IMR-90 (cell line): ENCODE results near the gene DNAJC5. TPM values are rescaled to one million over a fixed set of nuclear protein-coding genes. Genes with fewer than 3 reads are reported as not detected.

ENCODE experiments used
- ATAC-seq: fragments of 200-7000 bp; cut with Tn5 transposase; 2 replicates; pipeline ENCODE4 v1.9.1; 2020; ENCODE audit warnings: low read depth, mild to moderate bottlenecking, moderate library complexity
- BruUV-seq: library from RNA; stranded (reverse); fragments of 400-500 nt; replicated peaks from 2 replicates; lab custom pipeline; 2021; lab: Mats Ljungman, UMichigan
- CTCF ChIA-PET: fragments of 300-600 bp; formaldehyde crosslinking; extraction: SDS; loops from one replicate; lab custom pipeline; 2021; ENCODE audit warnings: antibody characterized with exemption; lab: Yijun Ruan, JAX
- POLR2A ChIA-PET: fragments of 300-600 bp; sonication (Branson Sonifier 250); formaldehyde crosslinking; loops from one replicate; lab custom pipeline; 2022; ENCODE audit warnings: antibody characterized with exemption; ENCODE audit not compliant: unreplicated experiment; lab: Charles Lee
- DNase-seq: peaks from one replicate; pipeline ENCODE4 v3.0.0; 2013
- H2AFZ ChIP-seq: replicated peaks from 2 replicates; pipeline ENCODE3; 2013; ENCODE audit warnings: low read length, mild to moderate bottlenecking; ENCODE audit not compliant: poor library complexity
- H2AK5ac ChIP-seq: 2 replicates; pipeline ENCODE4 v1.6.1; 2013; ENCODE audit warnings: low read depth, low read length, inconsistent platforms
- H2AK9ac ChIP-seq: replicated peaks from 2 replicates; pipeline ENCODE3; 2013; ENCODE audit warnings: mild to moderate bottlenecking, low read depth, low read length, moderate library complexity; ENCODE audit not compliant: poor library complexity
- H2BK120ac ChIP-seq: 2 replicates; pipeline ENCODE4 v1.6.1; 2013; ENCODE audit warnings: low read depth, low read length, inconsistent platforms
- H2BK15ac ChIP-seq: 3 replicates; pipeline ENCODE4 v1.6.1; 2013; ENCODE audit warnings: low read depth, low read length, inconsistent platforms
- H2BK20ac ChIP-seq: 2 replicates; pipeline ENCODE4 v1.6.1; 2013; ENCODE audit warnings: low read depth, mild to moderate bottlenecking, inconsistent platforms, low read length, moderate library complexity
- H2BK5ac ChIP-seq: 2 replicates; pipeline ENCODE4 v1.6.1; 2013; ENCODE audit warnings: mild to moderate bottlenecking, low read depth, low read length, inconsistent platforms; ENCODE audit not compliant: poor library complexity, severe bottlenecking
- H3K14ac ChIP-seq: replicated peaks from 2 replicates; pipeline ENCODE4 v1.6.1; 2013; ENCODE audit warnings: low read depth, low read length, inconsistent platforms
- H3K18ac ChIP-seq: 2 replicates; pipeline ENCODE4 v1.6.1; 2013; ENCODE audit warnings: low read depth, low read length, control low read depth
- H3K23ac ChIP-seq: 2 replicates; pipeline ENCODE4 v1.6.1; 2013; ENCODE audit warnings: low read depth, low read length, inconsistent platforms
- H3K27ac ChIP-seq: 2 replicates; pipeline ENCODE4 v1.5.1; 2013; ENCODE audit warnings: mild to moderate bottlenecking, control low read depth, low read length; ENCODE audit not compliant: insufficient read depth
- H3K27me3 ChIP-seq: 2 replicates; pipeline ENCODE4 v1.6.1; 2013; ENCODE audit warnings: low read length; ENCODE audit not compliant: control insufficient read depth, insufficient read depth
- H3K36me3 ChIP-seq: 2 replicates; pipeline ENCODE4 v1.6.1; 2013; ENCODE audit warnings: low read length, mixed read lengths; ENCODE audit not compliant: control insufficient read depth, insufficient read depth
- H3K4ac ChIP-seq: 2 replicates; pipeline ENCODE4 v1.6.1; 2013; ENCODE audit warnings: low read depth, low read length, inconsistent platforms
- H3K4me1 ChIP-seq: 2 replicates; pipeline ENCODE4 v1.6.1; 2013; ENCODE audit warnings: low read length, mixed read lengths; ENCODE audit not compliant: control insufficient read depth, insufficient read depth
- H3K4me2 ChIP-seq: 2 replicates; pipeline ENCODE4 v1.6.1; 2013; ENCODE audit warnings: low read depth, mild to moderate bottlenecking, control low read depth, low read length, moderate library complexity
- H3K4me3 ChIP-seq: 2 replicates; pipeline ENCODE4 v1.5.1; 2013; ENCODE audit warnings: low read depth, mild to moderate bottlenecking, control low read depth, low read length, moderate library complexity; ENCODE audit not compliant: insufficient read depth
- H3K56ac ChIP-seq: 2 replicates; pipeline ENCODE4 v1.6.1; 2013; ENCODE audit warnings: low read length, inconsistent platforms; ENCODE audit not compliant: insufficient read depth; ENCODE audit errors: extremely low read depth
- H3K79me1 ChIP-seq, 2 experiments: 2 replicates each; pipeline ENCODE4 v1.6.1; 2013; ENCODE audit warnings: low read length in 2 of 2, inconsistent platforms in 1 of 2, low read depth in 1 of 2
- H3K9ac ChIP-seq: 2 replicates; pipeline ENCODE4 v1.6.1; 2013; ENCODE audit warnings: low read depth, low read length, control low read depth
- H3K9me1 ChIP-seq: 2 replicates; pipeline ENCODE4 v1.6.1; 2013; ENCODE audit warnings: low read length, inconsistent platforms; ENCODE audit not compliant: insufficient read depth
- H3K9me3 ChIP-seq: 2 replicates; pipeline ENCODE4 v1.6.1; 2013; ENCODE audit warnings: low read length; ENCODE audit not compliant: control insufficient read depth, insufficient read depth
- H4K20me1 ChIP-seq: 2 replicates; pipeline ENCODE4 v1.6.1; 2013; ENCODE audit warnings: low read length, inconsistent platforms; ENCODE audit not compliant: insufficient read depth
- H4K5ac ChIP-seq: 2 replicates; pipeline ENCODE4 v1.6.1; 2013; ENCODE audit warnings: mild to moderate bottlenecking, low read depth, low read length, control low read depth
- H4K8ac ChIP-seq, 2 experiments: 2 replicates each; pipeline ENCODE4 v1.6.1; 2013; ENCODE audit warnings: low read depth in 2 of 2, low read length in 2 of 2, control low read depth in 1 of 2, inconsistent platforms in 1 of 2
- H4K91ac ChIP-seq: 2 replicates; pipeline ENCODE4 v1.6.1; 2013; ENCODE audit warnings: low read depth, low read length, inconsistent platforms; ENCODE audit not compliant: insufficient read depth
- CEBPB ChIP-seq: IDR thresholded peaks from 2 replicates; pipeline ENCODE4 v1.6.1; 2012; ENCODE audit warnings: low read depth, low read length, improper control_type of control experiment
- CHD1 ChIP-seq: IDR thresholded peaks from 2 replicates; pipeline ENCODE4 v1.6.1; 2012; ENCODE audit warnings: low read depth, low read length, improper control_type of control experiment
- FOS ChIP-seq: fragments of 150-350 bp; IDR thresholded peaks from 2 replicates; pipeline ENCODE4 v1.6.1; 2016; ENCODE audit warnings: low read depth, low read length
- RAD21 ChIP-seq: IDR thresholded peaks from 2 replicates; pipeline ENCODE4 v1.6.1; 2012; ENCODE audit warnings: low read length, improper control_type of control experiment
- SMC3 ChIP-seq: fragments of 150-350 bp; IDR thresholded peaks from 2 replicates; pipeline ENCODE4 v1.6.1; 2016; ENCODE audit warnings: low read depth, mild to moderate bottlenecking, antibody characterized with exemption, low read length, moderate library complexity
- WGBS, 2 experiments: methylation state at CpG; one replicate each; pipeline versions ENCODE4 v1.1.5 to v1.1.7; 2013; ENCODE audit warnings: missing lambda C conversion rate in 2 of 2; ENCODE audit not compliant: insufficient read length in 1 of 2; ENCODE audit errors: extremely low coverage in 2 of 2; 5-methylcytosine and 5-hydroxymethylcytosine counted together
- dilution Hi-C: fragments of 300-500 bp; cut with HindIII; formaldehyde crosslinking; loops from one replicate; pipeline ENCODE4 v1.14.3; 2018; ENCODE audit warnings: low sequenced_read_pairs; ENCODE audit not compliant: unreplicated experiment
- in situ Hi-C: fragments of 300-500 bp; cut with MboI; formaldehyde crosslinking; loops from 3 replicates; pipeline ENCODE4 v1.14.3; 2019; ENCODE audit warnings: low sequenced_read_pairs, inconsistent platforms, mixed read lengths
- intact Hi-C: fragments of 100-400 bp; cut with micrococcal nuclease; formaldehyde crosslinking; loops from 2 replicates; pipeline ENCODE4 v1.10.0; 2022
- polyA plus RNA-seq, 3 experiments: library from polyadenylated mRNA; depleted of rRNA; stranded (reverse); fragments of >200 nt; gene quantifications; 2 replicates each; pipeline ENCODE4 v1.2.3, GENCODE V29; 2012; ENCODE audit warnings: low replicate concordance in 1 of 3
- total RNA-seq: library from RNA; depleted of rRNA; stranded (reverse); fragments of >200 nt; gene quantifications from 2 replicates; pipeline ENCODE4 v1.2.3, GENCODE V29; 2012

The DNAJC5 gene
- total and polyA plus RNA-seq, 2 of the 4 experiments (the other 2 are of a cell fraction) = 35.6 to 45.2 TPM

DNA sequence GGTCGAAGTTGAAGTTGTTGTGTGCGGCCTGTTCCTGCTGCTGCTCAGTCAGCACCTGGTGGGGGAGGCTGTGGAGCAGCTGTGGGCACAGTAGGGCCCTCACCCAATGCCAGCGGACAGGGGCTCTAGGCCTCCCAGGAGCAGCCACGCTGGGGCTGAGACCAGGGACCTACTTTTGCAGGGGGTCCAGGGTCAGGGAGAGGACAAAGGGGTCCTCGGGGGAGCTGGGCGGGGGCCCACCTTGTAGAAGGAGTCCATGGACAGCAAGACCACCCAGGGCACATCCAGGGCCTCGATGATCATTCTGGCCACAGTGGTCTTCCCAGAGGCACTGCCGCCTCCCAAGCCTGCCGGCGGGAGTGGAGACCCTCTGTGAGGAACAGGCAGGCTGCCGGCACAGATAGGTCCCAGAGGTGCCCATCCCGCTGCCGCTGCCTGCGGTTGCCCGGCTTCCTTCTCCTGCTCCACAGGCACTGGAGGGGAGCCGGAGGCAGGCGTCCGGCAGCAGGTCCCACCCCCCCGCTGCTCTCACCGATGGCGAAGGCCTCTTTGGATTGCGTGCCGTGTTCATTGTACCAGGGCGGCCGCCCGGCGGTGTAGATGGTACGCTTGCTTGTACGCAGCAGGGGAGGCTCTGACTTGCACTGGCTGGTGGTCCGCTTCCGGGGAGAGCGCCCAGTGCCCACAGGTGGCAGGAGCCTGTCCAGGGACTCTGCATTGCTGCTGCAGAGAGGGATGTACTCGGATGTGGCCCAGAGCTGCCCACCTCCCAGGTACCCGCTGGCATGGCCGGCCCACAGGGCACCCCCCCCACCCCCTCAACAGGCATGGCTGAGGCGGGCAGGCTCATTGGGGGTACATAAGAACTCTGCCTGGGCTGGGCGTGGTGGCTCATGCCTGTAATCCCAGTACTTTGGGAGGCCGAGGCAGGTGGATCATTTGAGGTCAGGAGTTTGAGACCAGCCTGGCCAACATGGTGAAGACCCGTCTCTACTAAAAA, 51.3 kb downstream of the DNAJC5 start:
- H3K14ac ChIP-seq = no peak overlapping the region
- H2BK120ac ChIP-seq = no peak overlapping the region
- no peak overlapping the region for H2AFZ ChIP-seq
- no peak overlapping the region for H2BK15ac ChIP-seq
- peaks cover 22% of the 10 kb centered on the region for H3K9me1 ChIP-seq
- H3K56ac ChIP-seq = no peak overlapping the region
- H2AK5ac ChIP-seq = no peak overlapping the region
- BruUV-seq = no TSS peak
- TF ChIP-seq SMC3 (no peak), RAD21 (no peak), FOS (no peak), CHD1 (no peak), CEBPB (no peak)
- DNase-seq (no peak), ATAC-seq (no peak)
- H3K23ac ChIP-seq = no peak overlapping the region
- no peaks in the 10 kb centered on the region for H3K27me3 ChIP-seq
- no peak overlapping the region for H3K4me3 ChIP-seq
- no peak overlapping the region for H2BK20ac ChIP-seq
- no peak overlapping the region for H3K4ac ChIP-seq
- H3K9ac ChIP-seq = no peak overlapping the region
- no peaks in the 10 kb centered on the region for H3K9me3 ChIP-seq
- WGBS, 2 experiments = 93% methylated on average over 26 of the region's 39 CpGs; no CpG with 5 or more reads in 1 of the 2 experiments
- H3K4me2 ChIP-seq = no peak overlapping the region
- no peak overlapping the region for H4K5ac ChIP-seq
- H4K91ac ChIP-seq = no peak overlapping the region
- intact Hi-C loops = no loop called here
- CTCF ChIA-PET = no interaction called here
- H2AK9ac ChIP-seq = no peak overlapping the region
- dilution Hi-C loops = no loop called here
- peaks cover 36% of the 10 kb centered on the region for H3K36me3 ChIP-seq
- POLR2A ChIA-PET = no interaction called here
- no peak overlapping the region for H3K27ac ChIP-seq
- no peak overlapping the region for H4K8ac ChIP-seq
- in situ Hi-C loops = no loop called here
- H3K79me1 ChIP-seq = peaks cover 18 to 83% of the 10 kb centered on the region in 2 experiments; a peak in 3 of 4 replicates
- peaks cover 96% of the 10 kb centered on the region for H4K20me1 ChIP-seq
- H3K4me1 ChIP-seq = peaks cover 23% of the 10 kb centered on the region
- H2BK5ac ChIP-seq = no peak overlapping the region
- H3K18ac ChIP-seq = no peak overlapping the region
